Activated effector memory CD4-positive, alpha-beta T cell treated with Interleukin-2 at 50 U/mL for 16 hours (primary cell): ENCODE results near the gene C6orf136.
"Not testable (repeated sequence)": the region's sequence is repeated elsewhere in the genome, so short reads cannot be mapped to it uniquely, and the experiment has no call there.

Experiments
- DNase-seq: peaks from one replicate; pipeline ENCODE4 v3.0.0-alpha.2; 2020

The C6orf136 gene

GRCh38 chr6:30615958-30616810 is 30.7 kb upstream of the C6orf136 start:
- peak; percentile 41 for DNase-seq

GRCh38 chr6:30616811-30617564 is 29.9 kb upstream of the C6orf136 start, which contains the start of gene PPP1R10:
PPP1R10 (minus strand) TSS chr6:30617243; CDS start chr6:30609944, 7,299 bp downstream.
- DNase-seq, result peak; percentile 96

GRCh38 chr6:30617565-30618269 is 29.2 kb upstream of the C6orf136 start, which contains the start of gene MRPS18B:
MRPS18B (plus strand) TSS chr6:30617840; CDS start chr6:30617866, 26 bp downstream.
- peak; percentile 96 for DNase-seq

- DNase-seq, result no peak
Observed at GRCh38 chr6:30618270-30618797, 28.6 kb upstream of the C6orf136 start.

GRCh38 chr6:30619561-30619960 is 27.4 kb upstream of the C6orf136 start:
- DNase-seq, result no peak

- DNase-seq, result no peak
Observed at GRCh38 chr6:30625511-30625910, 21.4 kb upstream of the C6orf136 start.

- peak; percentile 82 for DNase-seq
Observed at GRCh38 chr6:30626484-30627366, 20.2 kb upstream of the C6orf136 start, which contains the start of gene ATAT1. ATAT1 (plus strand) TSS chr6:30626874.

GRCh38 chr6:30635834-30636233 is 11.1 kb upstream of the C6orf136 start:
- DNase-seq, result no peak

- no peak for DNase-seq
Observed at GRCh38 chr6:30640481-30640880, 6.5 kb upstream of the C6orf136 start.

GRCh38 chr6:30641048-30641447 is 5.9 kb upstream of the C6orf136 start:
- DNase-seq, result no peak

GRCh38 chr6:30643656-30644055 is 3.3 kb upstream of the C6orf136 start:
- no peak for DNase-seq

GRCh38 chr6:30644769-30645168 is 2.2 kb upstream of the C6orf136 start:
- DNase-seq, result no peak

GRCh38 chr6:30645989-30646388 is 944 bp upstream of the C6orf136 start:
- DNase-seq, result no peak

GRCh38 chr6:30647242-30648116 is 546 bp downstream of the C6orf136 start:
- DNase-seq, result peak; percentile 62

- DNase-seq, result no peak
Observed at GRCh38 chr6:30651143-30651542, 4.2 kb downstream of the C6orf136 start.

- DNase-seq, result no peak
Observed at GRCh38 chr6:30654798-30655742, 8.1 kb downstream of the C6orf136 start.

- DNase-seq, result no peak
Observed at GRCh38 chr6:30655743-30656094, 8.8 kb downstream of the C6orf136 start.

- no peak for DNase-seq
Observed at GRCh38 chr6:30656513-30656912, 9.6 kb downstream of the C6orf136 start.

GRCh38 chr6:30657454-30657853 is 10.5 kb downstream of the C6orf136 start:
- DNase-seq, result no peak

GRCh38 chr6:30657922-30658321 is 11.0 kb downstream of the C6orf136 start:
- not testable (repeated sequence) for DNase-seq
